SHP77 treated with DMSO at 0.1 percent for 48 hours (cell line): ENCODE measurements around the gene NREP.

Experiments
- DNase-seq: peaks from one replicate; lab custom pipeline; 2025; lab: John Stamatoyannopoulos, UW

NREP gene, protein sequence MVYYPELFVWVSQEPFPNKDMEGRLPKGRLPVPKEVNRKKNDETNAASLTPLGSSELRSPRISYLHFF

DNA sequence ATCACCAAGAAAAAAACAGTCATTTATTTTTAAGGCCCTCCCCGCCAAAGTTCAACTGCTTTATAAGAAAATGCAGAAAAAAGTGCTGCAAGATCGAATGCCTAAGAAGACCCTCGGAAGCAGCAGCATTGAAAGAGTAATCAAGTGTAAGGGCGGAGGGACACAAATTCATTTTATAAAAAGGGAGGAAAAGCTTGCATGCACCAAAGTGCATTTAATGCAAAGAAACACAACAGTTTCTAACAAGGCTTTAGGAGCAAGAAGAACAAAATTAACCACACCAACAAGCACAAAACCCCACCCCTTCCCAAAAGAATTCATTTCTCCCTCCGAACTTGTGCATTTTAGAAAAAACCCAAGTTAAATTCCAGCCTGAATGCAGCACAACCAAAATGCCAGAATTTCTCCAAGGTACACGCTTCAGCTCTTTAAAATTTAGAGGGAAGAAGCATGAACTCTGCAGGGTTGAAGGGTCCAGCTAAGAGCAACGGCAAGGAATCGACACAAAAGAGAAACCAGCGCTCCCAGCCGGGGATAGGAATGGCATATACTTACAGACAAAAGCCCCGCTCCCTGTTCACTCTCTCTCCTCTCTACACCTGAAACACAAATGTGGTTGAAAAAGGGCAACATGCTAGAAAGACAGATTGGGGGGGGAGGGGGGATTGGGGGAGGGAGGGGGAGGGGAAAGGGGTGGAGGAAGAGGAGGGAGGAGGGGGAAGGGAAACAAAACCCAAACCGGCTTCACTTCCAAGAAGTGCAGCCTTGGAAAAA is at the start of gene NREP:
TSS of gene NREP (minus strand) at position 614 of the 774 bp plus-strand sequence. CDS start 1,422 bp downstream, outside the sequence.
- peak; percentile 25 for DNase-seq

DNA sequence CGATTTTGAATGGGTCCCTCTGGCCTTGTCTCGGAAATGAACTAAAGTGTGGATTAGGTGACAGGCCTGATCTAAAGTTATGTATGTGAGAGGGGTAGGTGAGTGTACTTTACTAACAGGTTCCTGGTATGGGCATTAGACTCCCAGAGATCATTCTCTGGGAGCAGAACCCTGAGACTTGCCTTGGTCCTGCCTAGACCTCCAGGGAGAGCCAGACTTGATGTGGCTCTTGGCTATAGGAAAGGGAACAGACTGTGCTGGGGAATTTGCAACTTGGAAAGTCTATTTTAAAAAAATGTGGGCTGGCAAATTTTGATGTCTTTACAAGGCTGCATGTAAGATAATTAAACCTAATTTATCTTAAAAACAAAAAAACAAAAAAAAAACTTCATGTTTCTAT is 49.8 kb upstream of the NREP start:
- DNase-seq: no peak

DNA sequence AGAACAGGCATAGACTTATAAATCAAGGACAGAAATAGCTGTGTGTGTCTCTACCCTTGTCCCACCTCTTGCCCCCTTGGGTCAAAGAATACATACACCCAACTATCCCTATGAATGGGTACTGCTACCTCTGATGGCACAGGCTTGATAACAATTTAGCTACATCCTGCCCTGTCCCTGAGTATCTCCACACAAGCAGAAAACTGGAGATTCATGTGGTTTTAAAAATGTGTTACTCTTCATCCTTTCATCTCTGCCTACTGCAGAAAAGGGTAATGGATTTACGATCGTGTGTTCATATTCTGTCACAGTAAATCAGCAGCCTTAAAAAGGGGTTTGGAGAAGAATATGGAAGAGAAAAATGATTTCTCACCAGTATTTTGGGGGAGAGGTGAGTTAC is 49.2 kb upstream of the NREP start:
- DNase-seq: no peak

DNA sequence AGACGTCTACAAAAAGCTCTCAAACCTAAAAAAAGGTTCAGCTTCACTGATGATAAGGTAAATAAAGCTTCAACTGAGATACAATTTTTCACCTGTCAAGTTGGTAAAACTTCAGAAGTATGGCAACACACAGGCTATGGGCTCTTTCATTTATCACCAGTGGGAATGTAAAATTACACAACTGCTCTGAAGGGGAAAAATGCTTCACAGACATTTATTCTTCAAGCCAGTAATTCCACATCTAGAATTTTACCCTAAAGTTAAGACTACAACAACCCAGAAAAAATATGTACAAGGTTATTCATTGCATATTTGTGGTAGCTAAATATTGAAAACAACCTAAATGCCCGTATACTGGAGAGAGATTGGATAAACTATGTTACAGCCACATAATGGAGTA is 48.1 kb upstream of the NREP start:
- no peak for DNase-seq

DNA sequence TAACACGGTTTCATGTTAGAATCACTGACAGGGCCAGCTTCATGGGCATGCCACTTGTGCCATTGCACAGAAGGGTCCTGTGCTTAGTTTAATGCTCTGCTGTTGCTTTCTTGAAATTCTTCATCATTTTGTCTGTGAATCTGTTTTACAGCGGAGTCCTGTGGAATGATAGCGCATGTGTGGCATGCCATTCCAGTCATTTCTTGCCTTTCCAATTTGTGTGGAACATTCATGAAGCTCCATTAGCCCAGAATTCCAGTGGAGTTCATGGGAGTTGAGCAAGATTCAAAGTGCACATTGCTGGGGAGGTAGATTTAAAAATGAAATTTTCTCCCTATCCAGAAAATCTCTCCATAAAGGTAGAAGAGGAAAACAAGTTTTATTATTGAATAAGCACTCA is 43.4 kb upstream of the NREP start:
- DNase-seq: no peak

DNA sequence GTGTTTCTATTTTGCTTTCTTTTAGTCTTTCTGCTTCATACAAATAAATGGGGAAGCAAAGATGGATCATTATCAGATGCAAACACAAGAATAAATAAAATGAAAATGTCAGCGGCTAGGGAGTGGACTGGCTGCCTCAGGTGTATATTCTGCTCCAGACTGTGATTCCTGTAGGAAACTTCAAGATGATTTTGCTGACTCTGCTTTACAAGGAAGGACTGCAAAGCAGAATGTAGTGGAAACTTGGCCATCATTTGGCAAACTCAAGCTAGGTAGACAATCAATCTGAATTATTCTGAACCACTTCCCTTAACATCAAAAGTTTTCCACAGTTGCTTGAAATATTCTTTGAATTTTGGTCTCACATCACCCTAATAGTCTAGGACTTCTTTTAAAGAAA is 38.1 kb upstream of the NREP start:
- no peak for DNase-seq

DNA sequence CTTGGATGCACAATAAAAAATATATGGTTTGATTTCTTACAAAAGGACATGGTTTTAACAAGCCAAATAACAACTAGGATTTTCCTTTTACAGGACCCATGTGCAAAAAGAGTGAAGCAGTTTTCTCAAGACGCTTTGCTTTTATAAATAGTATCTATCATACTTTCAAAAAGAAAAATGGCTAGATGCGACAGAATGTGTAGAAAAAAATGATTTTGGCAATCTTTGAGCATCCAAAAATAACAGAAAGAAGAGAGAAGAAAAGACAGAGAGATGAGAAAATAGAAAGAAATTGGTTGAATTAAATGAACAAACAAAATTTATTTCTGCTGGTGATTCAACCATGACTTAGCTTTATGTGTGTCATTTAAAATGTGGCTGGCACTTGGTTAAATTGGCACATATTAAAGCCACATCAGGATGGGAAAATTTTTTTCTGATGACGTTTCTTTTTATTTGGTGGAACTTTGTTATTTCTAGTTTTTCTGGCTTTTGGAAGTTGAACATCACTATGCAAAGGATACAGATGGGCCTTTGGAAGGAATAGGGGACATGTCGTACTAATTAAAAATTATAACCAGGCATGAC is 35.6 kb upstream of the NREP start:
- no peak for DNase-seq

DNA sequence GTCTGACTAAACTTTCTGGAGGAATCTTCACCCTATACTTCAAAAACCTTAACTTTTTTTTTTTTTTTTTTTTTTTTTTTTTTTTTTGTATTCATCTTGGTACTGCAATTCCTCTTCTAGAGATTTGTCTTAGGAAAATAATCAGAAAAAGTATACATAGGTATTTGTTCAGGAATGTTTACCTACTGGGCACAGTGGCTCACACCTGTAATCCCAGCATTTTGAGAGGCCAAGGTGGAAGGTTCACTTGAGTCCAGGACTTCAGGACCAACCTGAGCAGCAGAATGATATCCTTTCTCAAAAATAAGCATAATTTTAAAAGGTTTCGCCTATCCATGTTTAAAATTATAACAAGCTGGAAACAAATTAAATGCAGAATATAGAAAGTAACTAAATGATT is 33.3 kb upstream of the NREP start:
- no peak for DNase-seq

DNA sequence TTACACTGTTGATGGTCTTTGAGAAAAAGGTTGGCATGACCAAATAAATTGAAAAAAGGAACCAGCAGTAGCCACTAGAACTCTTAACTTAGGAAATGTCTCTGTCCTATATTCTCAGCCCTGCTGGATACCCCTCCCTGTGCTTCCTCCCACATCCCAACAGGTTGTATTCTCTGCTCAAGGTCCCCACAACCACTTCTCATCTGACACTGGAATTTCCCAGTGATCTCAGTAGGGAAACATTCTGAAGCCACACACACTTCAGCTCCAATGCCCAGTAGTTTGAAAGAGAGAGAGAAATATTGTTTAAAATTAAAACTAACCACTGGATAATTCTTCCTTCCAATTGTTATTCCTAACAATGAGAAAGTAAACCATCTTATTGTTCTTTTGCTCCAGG is 30.0 kb upstream of the NREP start:
- DNase-seq: no peak

DNA sequence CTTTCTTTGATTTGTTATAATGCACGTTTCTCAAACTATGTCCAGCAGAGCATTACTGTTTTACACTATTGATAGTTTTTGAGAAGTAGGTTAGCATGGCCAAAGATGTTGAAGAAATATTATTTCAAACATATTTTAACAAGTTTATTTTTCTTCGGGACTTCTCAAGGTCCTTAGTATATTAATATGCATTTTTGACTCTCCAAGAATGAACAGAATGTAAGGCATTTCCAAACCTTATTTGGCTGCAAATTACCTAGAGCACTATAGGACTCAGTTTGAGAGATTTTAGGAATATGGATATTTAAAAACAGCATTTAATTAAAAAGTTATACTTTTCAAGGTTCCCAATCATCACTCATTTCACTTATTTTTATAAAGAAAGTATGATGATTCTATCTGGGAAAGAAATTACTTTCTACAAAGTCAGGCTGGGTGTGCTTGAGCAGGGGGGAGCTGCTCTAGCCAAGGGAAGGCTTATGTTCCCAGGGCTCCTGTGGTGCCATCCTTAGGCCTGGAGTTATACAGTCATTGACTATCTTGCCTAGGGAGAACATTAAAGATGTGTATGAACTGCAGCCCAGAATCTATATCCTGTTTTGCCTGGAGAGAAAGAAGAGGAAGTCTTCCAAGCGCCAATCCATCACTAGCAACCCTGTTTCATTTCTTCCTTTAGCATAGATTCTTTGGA is 27.6 kb upstream of the NREP start:
- DNase-seq: no peak

DNA sequence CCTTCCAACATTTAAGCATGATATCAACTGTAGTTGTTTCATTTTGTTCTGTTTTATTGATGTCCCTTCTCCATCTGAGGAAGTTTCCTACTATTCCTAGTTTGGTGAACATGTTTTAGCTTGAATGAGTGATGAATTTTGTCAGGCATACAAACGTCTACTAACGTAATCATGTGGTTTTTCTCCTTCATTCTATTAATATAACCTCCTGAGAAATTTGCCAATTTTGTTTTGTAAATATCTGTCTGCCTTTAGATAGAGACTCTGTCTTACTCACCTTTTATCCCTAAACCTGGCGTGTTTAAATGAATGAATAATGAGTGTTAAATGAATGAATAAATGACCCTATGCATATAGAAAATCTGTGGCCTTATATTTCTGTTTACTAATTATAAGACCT is 26.5 kb upstream of the NREP start:
- DNase-seq: no peak

DNA sequence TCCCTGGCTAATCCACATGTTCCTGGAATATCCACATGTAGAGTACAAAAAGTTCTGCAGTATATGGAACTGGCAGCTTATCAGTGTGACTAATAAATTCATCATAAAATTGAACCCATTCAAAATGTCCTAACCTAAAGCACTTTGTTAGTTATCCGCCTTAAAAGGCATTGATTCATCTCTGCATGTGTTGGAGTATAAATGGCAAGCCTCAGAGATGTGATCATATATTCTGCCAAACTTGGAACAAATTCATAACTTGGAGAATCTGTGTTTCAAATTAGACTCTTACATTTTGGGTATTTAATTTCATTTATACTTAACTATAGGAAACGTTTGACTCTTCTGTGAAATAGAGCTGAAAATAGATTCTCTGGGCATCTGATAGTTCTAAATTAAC is 25.2 kb upstream of the NREP start:
- DNase-seq: no peak

DNA sequence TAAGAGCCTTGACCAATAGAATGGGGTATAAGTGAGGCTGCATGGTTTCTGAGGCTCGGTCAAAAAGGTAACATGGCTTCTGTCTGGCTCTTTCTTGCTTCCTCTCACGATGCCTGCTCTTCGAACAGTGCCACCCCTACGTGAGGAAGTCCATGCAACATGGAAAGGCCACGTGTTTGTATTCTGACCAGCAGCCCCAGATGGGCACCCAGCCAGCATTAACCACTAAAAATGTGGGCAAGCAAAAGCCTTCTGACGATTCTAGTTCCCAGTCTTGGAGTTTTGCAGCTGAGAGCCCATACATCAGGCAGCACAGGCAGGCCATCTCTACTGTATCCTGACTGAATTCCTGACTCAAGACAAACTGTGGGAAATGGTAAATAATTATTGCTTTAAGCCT is 24.2 kb upstream of the NREP start:
- DNase-seq: no peak

DNA sequence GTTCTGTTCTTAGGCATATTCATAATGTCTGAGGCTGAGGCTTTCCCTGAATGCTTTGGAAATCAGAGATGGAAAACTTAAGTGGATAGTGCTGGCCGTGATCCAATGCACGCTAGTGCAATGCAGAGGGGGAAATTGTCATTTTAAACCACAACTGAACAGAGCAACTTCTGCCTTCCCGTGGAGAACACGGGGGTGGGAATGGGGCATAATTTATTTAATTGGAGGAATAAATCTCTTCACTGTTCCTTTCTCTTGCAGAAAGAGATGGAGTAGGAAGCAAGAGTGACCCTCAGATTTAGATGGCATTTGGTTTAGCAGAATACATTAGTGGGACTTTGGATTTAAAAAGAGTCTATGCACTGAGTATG is 22.9 kb upstream of the NREP start:
- no peak for DNase-seq

DNA sequence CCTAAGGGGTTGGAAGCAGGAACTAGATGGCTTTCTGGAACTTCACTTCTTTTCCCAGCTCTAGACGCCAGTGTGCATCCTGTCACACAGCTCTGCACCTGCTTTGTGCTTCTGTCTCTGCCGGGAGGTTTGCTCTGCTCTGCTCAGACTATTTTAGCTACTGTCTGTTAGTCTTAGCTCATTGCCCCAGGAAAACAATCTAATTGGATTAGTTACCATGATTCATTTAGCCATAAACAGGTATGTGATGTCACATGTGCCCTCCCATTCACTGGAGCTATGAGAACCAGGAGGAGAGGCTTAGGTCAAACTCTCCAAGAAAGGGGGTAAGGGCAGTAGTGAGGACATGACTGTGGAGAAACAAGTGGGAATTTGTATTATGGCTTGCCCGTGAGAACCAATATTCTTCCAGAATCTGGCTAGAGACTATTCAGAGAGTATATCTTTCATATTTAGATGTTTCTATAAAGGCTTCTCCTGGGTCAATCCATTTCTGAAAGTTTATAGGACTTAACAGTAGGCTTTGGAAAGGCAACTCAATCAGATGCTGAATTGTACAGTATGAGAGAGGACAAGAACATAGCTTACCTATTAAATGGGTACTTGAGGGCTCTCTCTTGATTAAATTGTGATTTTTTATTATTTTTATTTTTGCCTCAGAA is 22.4 kb upstream of the NREP start:
- DNase-seq: no peak

DNA sequence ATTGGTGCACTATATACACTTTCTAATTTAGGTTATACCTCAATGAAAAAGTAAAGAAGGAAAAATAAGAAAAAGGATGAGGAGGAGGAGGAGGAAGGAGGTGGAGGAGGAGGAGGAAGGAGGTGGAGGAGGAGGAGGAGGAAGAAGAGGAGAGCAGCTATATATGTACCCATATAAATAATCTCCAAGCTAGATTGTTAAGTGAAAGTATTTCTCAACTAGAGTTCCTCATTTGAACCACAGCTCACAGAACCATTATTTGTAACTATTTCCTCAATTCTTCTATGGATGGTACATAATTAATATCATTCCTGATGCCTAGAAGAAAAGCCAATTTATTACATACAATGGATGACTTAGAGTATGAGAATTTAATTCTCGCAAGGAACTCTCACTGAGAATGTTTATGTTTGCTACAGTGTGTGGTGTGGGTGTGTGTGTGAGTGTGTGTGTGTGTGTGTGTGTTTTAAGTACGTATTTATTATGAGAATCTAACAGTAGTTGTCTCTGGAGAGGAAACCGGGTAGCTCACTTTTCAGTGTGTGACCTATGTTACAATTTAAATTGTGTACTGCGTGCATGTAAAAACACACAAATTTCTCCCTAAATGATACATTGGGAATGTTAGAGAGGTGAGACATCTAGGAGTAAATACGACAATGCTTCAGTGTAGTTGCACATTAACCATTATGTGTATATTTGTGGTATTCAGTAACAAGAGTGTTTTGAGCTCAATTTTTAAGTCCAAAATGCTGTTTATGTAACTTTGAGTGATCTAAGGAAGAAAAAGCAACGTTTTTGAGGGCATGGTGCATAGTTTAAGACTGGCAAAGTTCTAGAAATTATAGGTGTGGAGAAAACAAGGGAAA is 20.2 kb upstream of the NREP start:
- DNase-seq: no peak

DNA sequence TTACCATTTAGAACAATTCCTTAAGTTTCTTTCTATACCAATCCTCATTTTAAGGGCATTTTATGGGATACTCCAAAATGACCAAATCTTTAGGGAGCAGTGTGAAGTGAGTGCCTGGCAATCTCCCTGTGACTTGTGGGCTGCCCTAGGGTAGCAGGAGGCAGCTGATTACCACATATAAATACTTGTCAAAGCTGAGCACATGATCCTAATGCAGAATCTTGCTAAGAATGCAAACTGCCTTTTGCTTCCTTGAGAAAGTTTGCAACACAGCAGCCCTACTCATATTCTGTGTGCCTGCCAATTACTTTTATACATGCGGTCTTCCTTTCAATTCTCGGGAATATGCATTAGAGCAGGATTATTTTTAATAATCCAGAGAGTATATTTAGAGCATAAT is 18.2 kb upstream of the NREP start:
- no peak for DNase-seq

DNA sequence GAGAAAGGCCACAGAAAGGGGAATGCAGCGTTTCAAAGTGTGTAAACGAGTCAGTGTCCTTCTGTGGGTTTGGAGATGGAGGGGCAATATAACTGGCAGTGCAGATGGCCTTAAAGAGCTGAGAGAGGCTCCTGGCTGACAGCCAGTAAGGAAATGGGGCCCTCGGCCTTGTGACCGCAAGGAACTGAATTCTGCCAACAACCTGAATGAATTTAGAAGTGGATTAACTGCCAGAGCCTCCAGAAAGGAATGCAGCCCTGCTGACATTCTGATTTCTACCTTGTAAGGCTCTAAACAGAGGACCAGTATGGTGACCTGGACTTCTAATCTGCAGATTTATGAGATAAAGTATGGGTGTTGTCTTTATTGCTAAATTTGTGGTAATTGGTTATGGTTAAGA is 17.5 kb upstream of the NREP start:
- no peak for DNase-seq

DNA sequence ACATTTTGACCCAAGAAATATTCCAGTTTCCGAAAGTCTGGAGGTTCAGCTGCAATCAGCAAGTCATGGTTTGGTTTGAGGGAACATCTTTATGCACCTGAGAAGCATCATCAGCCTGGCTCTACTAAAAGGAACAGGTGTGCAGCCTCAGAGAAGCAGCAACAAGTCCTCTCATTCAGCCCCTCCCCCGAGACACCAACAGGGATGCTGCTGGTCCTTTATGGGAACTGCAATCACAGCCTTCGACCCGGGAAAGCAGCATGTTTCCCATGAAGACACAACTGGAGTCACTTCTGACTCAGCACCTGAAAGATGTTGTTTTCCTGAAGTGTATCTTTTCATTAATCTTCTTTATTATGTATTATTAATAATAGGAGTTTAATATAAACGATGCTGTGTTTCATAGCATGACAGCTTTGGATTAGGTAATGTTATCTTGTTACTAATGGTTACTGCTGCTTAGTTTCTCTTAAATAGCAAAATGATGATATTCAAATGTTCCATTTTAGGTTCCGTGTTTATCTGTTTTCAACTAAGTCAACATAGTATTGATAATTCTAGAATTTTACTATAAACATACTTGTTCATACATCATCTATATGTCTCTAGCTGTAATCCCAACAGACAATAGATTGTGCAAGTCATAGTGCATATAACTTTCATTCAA is 15.6 kb upstream of the NREP start:
- no peak for DNase-seq

DNA sequence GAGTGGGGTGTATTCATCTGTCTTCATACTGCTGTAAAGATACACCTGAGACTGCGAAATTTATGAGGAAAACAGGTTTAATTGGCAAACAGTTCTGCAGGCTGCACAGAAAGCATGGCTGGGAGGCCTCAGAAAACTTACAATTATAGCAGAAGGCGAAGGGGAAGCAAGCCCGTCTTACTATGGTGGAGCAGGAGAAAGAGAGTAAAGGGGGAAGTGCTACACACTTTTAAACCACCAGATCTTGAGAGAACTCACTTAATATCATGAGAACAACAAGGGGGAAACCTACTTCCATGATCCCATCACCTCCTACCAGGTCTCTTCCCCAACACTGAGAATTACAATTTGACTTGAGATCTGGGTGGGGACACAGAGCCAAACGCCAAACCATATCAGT is 12.5 kb upstream of the NREP start:
- no peak for DNase-seq
